Spleen (tissue), 7 donors: ENCODE results near the gene NRIP2.

Experiments used
- CTCF ChIP-seq, 11 experiments: fragments of 200-600 bp in 7 of 11; fragments of 450-650 bp in 4 of 11; sonication (generic) in 4 of 11; IDR thresholded peaks in 8 of 11; conservative IDR thresholded peaks in 3 of 11; 1 replicate in 7 of 11; 2 replicates in 4 of 11; pipeline versions ENCODE4 v1.4.0 to v1.8.0; 2016 to 2021; ENCODE audit warnings: antibody characterized with exemption in 11 of 11, inconsistent platforms in 4 of 11, mild to moderate bottlenecking in 1 of 11
- POLR2A ChIP-seq, 3 donors: fragments of 450-650 bp; IDR thresholded peaks; one replicate each; pipeline ENCODE4 v1.5.1; 2017; ENCODE audit warnings: antibody characterized with exemption in 3 of 3, mild to moderate bottlenecking in 1 of 3
- donor health status: DM: no; HTN: no; CAD: no; lungs with moderate emphysema.
- donor health status: DM: no; HTN: no; CAD: no.
- donor health status: DM: no; HTN: no; CAD: no.

- TF ChIP-seq CTCF (IDR thresholded peaks at IDR 0.05 in 8 of 11, conservative IDR thresholded peaks at IDR 0.05 in 3 of 11) (no peak), POLR2A (IDR thresholded peaks at IDR 0.05) (no peak)
These were observed 31.0 kb downstream of the NRIP2 start for GRCh38 chr12:2803635-2804392.
